OCI-M1 (cell line): ENCODE data around the gene CTNNA2.
A peak's percentile ranks its signal among the peaks of the same experiment; 100 is the strongest.

Experiments
- DNase-seq: peaks from one replicate; lab custom pipeline; 2025; lab: John Stamatoyannopoulos, UW

Gene CTNNA2

GRCh38 chr2:79713131-79713785, 200.4 kb downstream of the CTNNA2 start:
- no peak for DNase-seq

GRCh38 chr2:79714283-79714682, 201.4 kb downstream of the CTNNA2 start:
- DNase-seq = no peak

DNA sequence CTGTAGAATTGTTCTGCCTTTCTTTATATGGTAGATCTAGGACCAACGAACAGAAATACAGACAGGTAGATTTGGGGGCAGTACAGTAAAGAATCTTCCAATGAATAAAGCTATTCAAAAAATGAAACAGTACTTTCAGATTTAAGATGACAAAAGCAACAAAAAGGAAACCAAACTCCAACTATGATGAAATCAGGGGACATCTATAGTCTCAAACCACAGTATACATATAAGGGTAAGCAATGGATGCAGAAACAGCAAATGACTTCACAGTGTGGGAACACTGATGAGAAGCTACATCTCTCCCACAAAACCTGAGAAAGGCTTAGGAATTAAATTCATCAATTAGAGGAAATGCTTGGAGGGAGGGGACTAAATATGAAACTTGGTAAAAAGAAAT, 202.5 kb downstream of the CTNNA2 start:
- DNase-seq = peak; percentile 44

DNA sequence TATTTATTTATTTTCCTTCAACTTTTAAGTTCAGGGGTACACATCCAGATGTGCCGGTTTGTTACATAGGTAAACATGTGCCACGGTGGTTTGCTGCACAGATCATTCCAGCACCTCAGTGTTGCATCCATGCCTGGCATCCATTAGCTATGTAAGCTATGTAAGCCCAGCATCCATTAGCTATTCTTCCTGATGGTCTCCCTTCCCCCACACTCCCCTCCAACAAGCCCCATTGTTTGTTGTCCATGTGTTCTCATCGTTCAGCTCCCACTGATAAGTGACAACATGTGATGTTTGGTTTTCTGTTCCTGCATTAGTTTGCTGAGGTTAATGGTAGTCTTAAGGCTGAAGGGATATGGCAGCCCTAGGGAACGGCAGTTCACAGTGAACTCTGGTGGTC, 203.4 kb downstream of the CTNNA2 start:
- no peak for DNase-seq

DNA sequence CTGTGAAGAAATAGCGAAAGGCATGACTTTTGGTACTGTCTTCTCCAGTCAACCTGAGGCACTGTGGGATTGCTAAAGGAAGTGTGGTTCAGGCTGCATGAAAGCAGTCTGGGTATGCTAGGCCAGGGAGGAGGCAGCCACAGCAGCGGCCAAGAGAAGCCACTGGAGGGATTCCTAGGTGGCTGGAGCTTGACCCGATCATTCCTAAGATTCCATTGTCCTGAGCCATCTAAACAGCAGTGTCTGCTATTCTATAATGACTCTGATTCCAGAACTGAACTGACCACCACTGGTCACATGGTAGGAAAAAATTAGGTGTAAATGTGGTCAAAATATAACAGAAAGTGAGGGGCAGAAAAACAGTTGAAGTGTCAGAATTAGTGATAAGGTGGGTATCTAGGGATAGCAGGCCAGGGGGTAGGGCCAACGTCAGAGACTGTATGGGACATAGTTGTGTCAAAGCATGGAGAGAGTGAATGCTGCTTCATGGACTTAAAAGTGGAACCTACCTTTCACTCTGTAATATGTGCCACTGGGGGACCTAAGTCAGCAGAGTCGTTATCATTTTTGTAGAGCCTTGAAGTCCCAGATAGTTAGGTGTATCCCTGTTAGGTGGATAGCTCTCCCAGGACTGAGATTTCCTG, 204.6 kb downstream of the CTNNA2 start:
- peak; percentile 47 for DNase-seq

DNA sequence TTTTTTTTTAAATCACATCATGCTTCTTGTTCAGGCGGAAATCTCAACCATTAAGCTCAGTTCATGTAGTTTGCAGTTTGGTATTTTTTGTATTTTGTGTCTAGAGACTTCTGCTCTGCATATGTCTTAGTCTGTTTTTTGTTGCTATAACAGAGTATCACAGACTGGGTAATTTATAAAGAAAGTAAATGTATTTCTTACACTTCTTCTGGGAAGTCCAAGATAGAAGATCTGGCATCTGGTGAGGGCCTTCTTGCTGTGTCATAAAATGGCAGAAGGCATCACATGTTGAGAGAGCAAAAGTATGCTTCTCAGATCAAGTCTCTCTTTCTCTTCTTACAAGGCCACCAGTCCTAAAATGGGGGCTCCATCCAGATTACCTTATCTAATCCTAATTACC, 208.2 kb downstream of the CTNNA2 start:
- DNase-seq = no peak

DNA sequence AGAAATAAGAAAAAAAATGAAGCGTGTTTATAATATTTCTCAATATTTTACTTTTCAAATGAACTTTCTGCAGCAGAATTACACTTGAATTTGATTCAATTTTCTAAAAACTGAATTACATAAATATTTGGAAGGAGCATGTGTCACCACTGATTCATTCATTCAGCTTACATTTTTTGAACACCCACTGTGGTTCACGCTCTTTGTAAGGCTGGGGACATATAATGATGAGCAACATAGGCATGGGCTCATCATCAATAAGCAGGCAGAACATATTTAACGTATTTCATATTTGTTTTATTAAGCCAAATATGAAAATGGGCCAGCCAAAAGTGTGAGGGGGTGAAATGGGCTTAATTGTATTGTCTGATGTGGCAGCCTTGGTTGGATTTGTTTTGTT, 209.1 kb downstream of the CTNNA2 start:
- no peak for DNase-seq

- no peak for DNase-seq
These were observed 211.0 kb downstream of the CTNNA2 start for GRCh38 chr2:79723830-79724229.

DNA sequence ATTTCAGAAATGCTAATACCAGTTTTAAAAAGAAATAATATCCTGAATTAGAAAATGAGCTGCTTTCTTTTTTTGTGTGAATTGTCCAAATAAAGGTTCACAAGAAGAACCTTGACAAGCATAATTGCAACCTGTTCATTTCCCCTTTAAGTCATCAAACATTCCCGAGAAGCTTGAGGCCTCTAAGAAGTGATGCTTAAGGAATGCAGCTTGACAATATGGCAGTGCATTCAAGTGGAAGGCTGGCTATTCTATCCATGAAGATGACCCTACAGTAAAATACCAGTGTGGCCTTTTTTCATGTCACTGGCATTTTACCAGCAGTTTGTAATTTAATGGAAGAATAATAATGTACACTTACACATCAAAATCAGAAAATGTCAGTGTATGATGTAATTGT, 216.7 kb downstream of the CTNNA2 start:
- no peak for DNase-seq

DNA sequence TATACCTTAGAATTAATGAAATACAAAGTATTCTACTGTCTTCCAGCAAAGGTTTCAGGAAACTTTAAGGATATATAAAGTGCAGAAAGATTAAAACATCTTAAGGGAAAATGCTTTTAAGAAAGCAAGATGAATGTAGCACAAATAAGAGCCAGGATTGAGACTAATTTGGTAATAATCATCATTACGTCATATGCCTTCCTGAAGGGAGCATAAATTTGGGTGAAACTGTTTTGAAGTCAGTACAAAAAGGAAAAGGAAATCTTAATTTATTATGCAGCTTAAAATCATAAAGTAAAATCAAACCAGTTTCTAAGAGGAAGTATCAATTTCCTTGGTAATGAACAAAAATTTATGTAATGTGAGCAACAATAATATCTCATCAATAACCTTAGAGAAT, 221.7 kb downstream of the CTNNA2 start:
- no peak for DNase-seq

DNA sequence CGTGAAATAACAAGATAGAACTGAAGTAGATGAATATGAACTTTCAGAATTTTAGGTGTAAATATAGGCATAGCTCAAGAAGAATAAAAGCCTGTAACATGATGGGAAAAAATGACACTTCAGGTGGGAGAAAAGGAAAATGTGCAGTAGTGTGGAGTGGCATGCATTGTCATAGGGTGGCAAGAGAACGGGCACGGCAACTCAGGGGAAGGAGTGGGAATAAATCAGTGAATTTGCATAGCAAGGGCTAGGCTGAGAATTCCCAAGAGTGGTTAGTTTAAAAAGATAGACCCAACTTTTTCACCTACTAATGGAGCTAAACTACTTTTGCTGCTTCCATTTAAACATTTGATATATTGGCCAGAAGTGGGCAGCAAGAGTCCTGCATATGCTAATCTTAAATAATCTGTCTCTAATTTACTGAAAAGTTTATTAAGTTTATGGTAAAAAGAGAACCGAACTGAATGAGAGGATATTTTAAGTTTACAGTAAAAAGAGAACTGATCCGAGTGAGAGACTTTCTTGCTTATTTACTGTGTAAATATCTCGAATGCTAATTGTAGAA, 228.1 kb downstream of the CTNNA2 start:
- DNase-seq = no peak

GRCh38 chr2:79750321-79750720, 237.5 kb downstream of the CTNNA2 start:
- DNase-seq = no peak

DNA sequence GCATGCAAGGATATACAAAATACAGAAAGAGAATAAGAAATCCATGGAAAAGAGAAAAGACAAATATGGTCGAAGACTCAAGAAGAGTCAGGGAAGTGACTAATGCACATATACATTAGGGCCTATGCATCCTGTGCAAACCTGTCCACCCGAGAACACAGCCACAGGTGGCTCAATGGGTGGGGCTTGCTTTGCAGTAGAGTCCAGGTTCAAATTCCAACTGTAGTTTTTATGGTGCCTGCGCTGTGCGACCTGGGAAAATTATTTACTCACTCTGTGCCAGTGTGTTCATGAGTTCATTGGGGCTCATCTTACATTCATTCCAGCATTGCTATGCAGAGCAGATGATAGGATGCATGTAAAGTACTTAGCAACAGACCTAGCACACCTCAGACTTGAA, 244.7 kb downstream of the CTNNA2 start:
- DNase-seq = no peak

DNA sequence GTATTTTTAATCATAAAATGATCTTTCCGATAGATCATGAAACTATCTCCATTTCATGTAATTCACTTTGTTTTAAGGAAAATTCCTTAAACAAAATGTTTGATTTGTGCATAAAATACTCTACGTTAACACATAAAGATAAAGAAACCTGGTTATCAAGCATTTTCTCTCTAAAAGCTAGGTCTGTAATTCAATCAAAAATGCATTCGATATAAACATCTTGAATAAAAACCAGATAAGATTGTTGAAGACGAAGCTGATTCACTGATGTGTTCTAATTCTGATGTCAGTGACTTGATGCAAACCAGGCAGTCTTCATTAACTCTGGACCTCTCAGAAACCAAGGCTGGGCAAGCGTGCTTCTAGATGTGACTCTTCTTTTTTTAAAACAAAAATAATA, 245.2 kb downstream of the CTNNA2 start:
- no peak for DNase-seq

GRCh38 chr2:79758749-79759282, 246.0 kb downstream of the CTNNA2 start:
- DNase-seq = no peak

DNA sequence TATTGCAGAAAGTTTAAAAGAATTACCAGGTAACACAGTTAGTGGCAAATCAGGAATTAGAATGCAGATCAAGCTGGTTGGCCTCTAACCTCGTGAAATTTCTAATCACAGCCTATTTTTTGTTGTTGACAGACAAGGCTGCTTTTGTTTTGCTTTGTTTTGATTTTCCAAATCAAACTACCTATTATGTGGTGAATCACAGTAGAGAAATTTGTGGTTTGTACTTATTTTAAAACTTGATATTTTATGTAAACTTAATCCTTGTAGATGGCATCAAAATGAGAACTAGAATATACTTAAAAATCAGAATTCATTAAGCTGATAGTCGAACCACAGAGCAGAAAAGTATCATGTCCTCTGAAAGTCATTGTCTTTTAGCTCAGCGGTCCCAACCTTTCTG, 258.1 kb downstream of the CTNNA2 start:
- DNase-seq = no peak

DNA sequence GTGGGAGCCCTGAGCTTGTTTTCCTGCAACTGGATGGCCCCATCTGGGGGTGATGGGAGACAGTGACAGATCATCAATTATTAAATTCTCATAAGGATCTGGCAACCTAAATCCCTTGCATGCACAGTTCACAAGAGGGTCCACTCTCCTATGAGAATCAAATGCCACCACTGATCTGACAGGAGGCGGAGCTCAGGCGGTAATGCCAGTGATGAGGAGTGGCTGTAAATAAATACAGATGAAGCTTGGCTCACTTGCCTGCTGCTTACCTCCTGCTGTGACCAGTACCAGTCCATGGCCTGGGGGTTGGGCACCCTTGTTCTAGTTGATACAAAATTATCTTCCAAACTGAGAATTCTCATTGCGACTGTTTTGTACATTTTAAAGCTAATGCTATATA, 258.6 kb downstream of the CTNNA2 start:
- no peak for DNase-seq

GRCh38 chr2:79774016-79774415, 261.2 kb downstream of the CTNNA2 start:
- DNase-seq = no peak

DNA sequence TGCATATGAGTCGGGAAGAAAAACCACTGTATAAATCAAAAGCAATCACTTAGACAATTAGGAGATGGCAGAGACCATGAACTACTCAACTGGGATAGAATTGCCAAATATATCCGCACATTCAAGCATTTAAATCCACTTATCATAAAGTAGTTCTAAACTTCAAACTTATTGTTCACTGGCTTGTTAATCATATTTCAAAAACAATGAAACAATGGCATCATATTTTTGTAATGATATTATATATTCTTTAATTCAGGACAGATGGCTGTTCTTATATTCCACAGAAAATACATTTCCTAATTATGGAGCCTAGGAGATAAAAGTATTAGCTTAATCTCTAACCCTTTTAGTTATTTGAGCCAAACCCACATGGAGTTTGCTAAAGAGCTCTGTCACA, 263.6 kb downstream of the CTNNA2 start:
- DNase-seq = no peak

DNA sequence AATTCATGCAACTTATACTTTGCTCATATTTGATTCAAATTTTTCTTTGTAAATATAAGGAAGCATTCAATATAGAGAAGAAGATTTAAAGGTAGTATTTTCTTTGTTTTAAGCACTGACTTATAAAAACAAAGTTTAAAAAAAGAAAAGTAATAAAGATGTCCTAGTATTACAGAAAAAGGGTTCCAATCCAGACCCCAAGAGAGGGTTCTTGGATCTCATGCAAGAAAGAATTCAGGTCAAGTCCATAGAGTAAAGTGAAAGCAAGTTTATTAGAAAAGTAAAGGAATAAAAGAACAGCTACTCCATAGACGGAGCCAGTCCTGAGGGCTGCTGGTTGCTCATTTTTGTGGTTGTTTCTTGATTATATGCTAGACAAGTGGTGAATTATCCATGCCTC, 267.9 kb downstream of the CTNNA2 start:
- no peak for DNase-seq

DNA sequence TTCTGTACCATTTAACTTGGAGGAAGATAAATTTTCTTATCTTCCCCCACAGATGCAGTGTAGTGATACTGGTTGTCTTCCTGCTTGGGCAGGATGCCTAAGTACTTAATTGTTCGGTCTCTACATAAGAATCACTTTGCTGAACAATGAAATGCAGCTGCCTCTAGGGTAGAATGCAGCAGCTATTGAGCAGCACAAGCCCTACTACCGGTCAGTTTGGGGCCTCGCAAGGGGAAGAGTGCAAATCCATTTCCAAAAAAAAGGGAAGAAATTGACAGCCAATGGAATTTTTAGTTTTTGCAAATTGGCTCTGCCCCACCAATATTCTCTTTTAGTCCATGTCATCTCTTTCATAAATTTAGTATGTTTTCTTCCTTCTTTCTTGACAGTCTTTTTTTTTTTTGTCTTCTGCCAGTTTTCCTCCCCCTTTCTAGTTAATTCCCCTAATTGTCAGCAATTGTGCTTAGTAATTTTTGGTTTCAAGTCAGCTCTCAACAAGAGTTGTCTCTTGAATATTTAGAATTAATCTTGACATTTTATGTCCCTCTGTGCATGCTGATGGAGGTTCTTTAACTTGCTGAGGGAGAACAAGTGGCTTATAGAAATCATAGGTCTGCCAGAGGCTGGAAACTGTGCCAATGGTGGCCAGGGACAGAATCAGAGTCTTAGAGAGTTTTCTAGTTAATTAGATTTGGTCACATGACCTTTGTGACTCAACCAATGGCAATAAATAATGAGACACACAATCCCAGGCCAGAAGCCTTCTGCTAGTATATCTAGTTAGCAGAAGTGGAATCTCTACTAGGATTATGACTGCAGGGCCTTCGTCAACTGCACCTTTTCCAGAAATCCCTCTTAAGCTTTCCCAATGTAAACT, 270.0 kb downstream of the CTNNA2 start:
- DNase-seq = no peak

DNA sequence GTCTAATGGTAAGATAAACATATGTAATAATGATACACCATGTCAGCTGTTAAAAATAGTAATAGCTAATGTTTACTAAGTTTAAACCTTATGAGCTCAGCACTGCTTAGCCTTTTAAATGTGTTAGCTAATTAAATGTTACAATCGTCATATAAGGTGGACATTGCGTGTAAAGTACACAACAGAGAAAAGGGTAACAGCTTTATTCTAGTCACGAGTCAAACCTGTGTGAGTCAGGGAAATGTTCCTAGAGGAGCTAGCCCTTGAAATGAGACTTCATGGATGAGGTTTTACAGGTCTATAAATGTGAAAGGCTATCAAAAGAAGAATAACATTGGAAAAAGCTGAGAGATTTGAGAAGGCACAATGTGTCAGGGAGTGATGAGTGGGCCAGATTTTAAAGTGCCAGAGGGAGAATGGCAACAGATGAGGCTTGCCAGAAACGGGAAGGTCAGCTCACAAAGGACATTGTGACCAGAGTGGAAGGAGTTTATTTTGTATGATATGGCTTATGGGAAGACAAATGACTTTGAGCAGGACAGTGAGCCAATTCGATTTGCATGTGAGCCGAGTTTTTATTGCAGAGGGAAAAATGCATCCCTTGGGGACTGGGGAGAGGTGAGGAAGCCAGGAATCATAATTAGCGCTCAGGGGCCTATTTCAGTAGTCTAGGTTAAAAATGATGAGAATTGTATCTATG, 276.3 kb downstream of the CTNNA2 start:
- no peak for DNase-seq
